GM18505 (cell line): ENCODE results near the gene OR4S1.
"Not testable (repeated sequence)": the region's sequence is repeated elsewhere in the genome, so short reads cannot be mapped to it uniquely, and the experiment has no call there.

ENCODE experiments used
- ATAC-seq: cut with Tn5 transposase; IDR thresholded peaks from one replicate; pipeline ENCODE4 v1.9.1; 2021; ENCODE audit not compliant: unreplicated experiment
- POLR2A ChIP-seq: IDR thresholded peaks from 4 replicates; pipeline ENCODE4 v1.6.1; 2011; ENCODE audit warnings: borderline replicate concordance; ENCODE audit not compliant: insufficient read depth, insufficient read length; ENCODE audit errors: extremely low read depth

The OR4S1 gene

GRCh38 chr11:48305923-48306322, at the start of gene OR4S1:
Gene OR4S1 (plus strand): TSS chr11:48306223. CDS start chr11:48306223, 0 bp downstream.
- no peak for ATAC-seq
- no peak for TF ChIP-seq POLR2A

- TF ChIP-seq POLR2A, result no peak
- ATAC-seq, result no peak
These were observed 44.4 kb upstream of the OR4S1 start for GRCh38 chr11:48261600-48261999.

GRCh38 chr11:48263423-48263911, 42.6 kb upstream of the OR4S1 start, which contains the start of gene OR4X1:
Gene OR4X1 (plus strand): TSS chr11:48263861. CDS start chr11:48263861, 0 bp downstream.
- no peak for TF ChIP-seq POLR2A
- no peak for ATAC-seq

GRCh38 chr11:48270621-48271020, 35.4 kb upstream of the OR4S1 start:
- ATAC-seq, result no peak
- no peak for TF ChIP-seq POLR2A

- no peak for TF ChIP-seq POLR2A
- no peak for ATAC-seq
These were observed 33.4 kb upstream of the OR4S1 start for GRCh38 chr11:48272606-48273005.

GRCh38 chr11:48307760-48308386, 1.9 kb downstream of the OR4S1 start:
- ATAC-seq, result peak; percentile 88

GRCh38 chr11:48313590-48313989, 7.6 kb downstream of the OR4S1 start:
- ATAC-seq, result not testable (repeated sequence)

More at GRCh38 chr11:48307760-48308386, 1.9 kb downstream of the OR4S1 start:
- TF ChIP-seq POLR2A, result no peak

GRCh38 chr11:48319813-48320212, 13.8 kb downstream of the OR4S1 start:
- ATAC-seq, result not testable (repeated sequence)

- not testable (repeated sequence) for ATAC-seq
These were observed 18.6 kb downstream of the OR4S1 start, which contains the start of gene OR4C3 for GRCh38 chr11:48324620-48325019. Gene OR4C3 (plus strand): TSS chr11:48324920. CDS start chr11:48325022, 102 bp downstream.

- no peak for ATAC-seq
- TF ChIP-seq POLR2A, result no peak
These were observed 35.4 kb downstream of the OR4S1 start for GRCh38 chr11:48341466-48341865.

GRCh38 chr11:48342505-48342904, 36.5 kb downstream of the OR4S1 start:
- ATAC-seq, result not testable (repeated sequence)

GRCh38 chr11:48346286-48346685, 40.3 kb downstream of the OR4S1 start:
- not testable (repeated sequence) for ATAC-seq

- no peak for TF ChIP-seq POLR2A
- ATAC-seq, result no peak
These were observed 48.0 kb downstream of the OR4S1 start for GRCh38 chr11:48354013-48354412.

- TF ChIP-seq POLR2A, result no peak
- ATAC-seq, result no peak
These were observed 48.7 kb downstream of the OR4S1 start for GRCh38 chr11:48354677-48355076.
